Measurements from ENCODE around the gene THBS3. TPM values are rescaled to one million over a fixed set of nuclear protein-coding genes. Genes with fewer than 3 reads are reported as not detected.
"Not testable (repeated sequence)": the region's sequence is repeated elsewhere in the genome, so short reads cannot be mapped to it uniquely, and the experiment has no call there.

The THBS3 gene
- total RNA-seq, 1 donor = 32.8 TPM

- no peak for DNase-seq (ENCODE audit: low read depth)
- TF ChIP-seq, protein P1, sequence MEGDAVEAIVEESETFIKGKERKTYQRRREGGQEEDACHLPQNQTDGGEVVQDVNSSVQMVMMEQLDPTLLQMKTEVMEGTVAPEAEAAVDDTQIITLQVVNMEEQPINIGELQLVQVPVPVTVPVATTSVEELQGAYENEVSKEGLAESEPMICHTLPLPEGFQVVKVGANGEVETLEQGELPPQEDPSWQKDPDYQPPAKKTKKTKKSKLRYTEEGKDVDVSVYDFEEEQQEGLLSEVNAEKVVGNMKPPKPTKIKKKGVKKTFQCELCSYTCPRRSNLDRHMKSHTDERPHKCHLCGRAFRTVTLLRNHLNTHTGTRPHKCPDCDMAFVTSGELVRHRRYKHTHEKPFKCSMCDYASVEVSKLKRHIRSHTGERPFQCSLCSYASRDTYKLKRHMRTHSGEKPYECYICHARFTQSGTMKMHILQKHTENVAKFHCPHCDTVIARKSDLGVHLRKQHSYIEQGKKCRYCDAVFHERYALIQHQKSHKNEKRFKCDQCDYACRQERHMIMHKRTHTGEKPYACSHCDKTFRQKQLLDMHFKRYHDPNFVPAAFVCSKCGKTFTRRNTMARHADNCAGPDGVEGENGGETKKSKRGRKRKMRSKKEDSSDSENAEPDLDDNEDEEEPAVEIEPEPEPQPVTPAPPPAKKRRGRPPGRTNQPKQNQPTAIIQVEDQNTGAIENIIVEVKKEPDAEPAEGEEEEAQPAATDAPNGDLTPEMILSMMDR (IDR thresholded peaks at IDR 0.05; ENCODE audit: insufficient read depth, low read depth, low read length) = no peak
- peak overlapping the region; percentile 68 for H3K4me3 ChIP-seq (ENCODE audit: low read depth, low read length)
Measured at GRCh38 chr1:155195201-155196102, 12.2 kb downstream of the THBS3 start.

DNA sequence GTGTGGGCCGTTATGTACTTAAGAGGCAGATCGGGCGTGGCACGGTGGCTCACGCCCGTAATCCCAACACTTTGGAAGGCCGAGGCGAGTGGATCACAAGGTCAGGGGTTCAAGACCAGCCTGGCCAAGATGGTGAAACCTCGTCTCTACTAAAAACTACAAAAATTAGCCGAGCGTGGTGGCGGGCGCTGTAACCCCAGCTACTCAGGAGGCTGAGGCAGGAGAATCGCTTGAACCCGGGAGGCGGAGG is 13.8 kb downstream of the THBS3 start:
- H3K4me3 ChIP-seq (ENCODE audit: low read depth, low read length) = peak overlapping the region; percentile 68
- DNase-seq (ENCODE audit: low read depth) = not testable (repeated sequence)

DNA sequence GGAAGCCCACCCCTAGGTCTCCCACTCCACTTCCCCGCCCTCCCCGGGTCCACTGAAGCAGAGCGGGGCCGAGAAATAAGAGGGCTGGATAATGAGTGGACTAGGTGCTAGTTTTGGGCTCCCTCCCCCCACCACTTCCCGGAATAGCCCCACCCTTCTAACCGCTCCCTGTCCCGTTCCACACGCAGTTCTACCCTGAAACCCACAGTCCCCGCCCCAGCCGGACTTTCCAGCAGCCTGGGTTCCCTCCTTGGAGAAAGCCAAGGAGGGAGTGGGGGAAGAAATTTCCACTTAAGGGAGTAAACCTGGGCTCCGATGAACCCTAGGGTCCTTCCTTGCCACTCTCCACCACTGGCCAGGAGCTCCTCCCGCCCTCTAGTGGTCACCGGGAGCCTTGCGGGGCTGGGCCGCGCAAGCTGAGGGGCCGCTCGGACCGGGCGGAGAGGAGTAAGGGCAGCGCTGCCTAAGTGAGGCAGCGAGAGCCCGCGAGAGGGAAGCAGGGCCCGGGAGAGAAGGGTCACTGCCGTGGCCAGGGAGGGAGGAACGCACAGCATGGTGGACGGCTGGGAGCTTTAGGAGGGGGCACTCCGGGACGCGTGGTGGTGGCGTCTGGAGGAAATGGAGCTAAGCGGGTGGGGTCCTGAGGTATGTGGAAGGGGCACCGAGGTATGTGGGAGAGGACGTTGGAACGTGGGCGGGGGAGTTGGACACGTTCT is 14.3 kb downstream of the THBS3 start:
- DNase-seq (ENCODE audit: low read depth) = peak; percentile 93
- peak overlapping the region; percentile 68 for H3K4me3 ChIP-seq (ENCODE audit: low read depth, low read length)
- TF ChIP-seq, protein P1 (IDR thresholded peaks at IDR 0.05; ENCODE audit: insufficient read depth, low read depth, low read length) = peak; percentile 100

- TF ChIP-seq, protein P1 (IDR thresholded peaks at IDR 0.05; ENCODE audit: insufficient read depth, low read depth, low read length) = no peak
- H3K4me3 ChIP-seq (ENCODE audit: low read depth, low read length) = peak overlapping the region; percentile 68
- no peak for DNase-seq (ENCODE audit: low read depth)
Measured at GRCh38 chr1:155192346-155193274, 15.1 kb downstream of the THBS3 start.

GRCh38 chr1:155191904-155192303 is 15.8 kb downstream of the THBS3 start:
- TF ChIP-seq, protein P1 (IDR thresholded peaks at IDR 0.05; ENCODE audit: insufficient read depth, low read depth, low read length) = no peak
- H3K4me3 ChIP-seq (ENCODE audit: low read depth, low read length) = no peak overlapping the region
- no peak for DNase-seq (ENCODE audit: low read depth)

GRCh38 chr1:155189926-155190325 is 17.8 kb downstream of the THBS3 start:
- not testable (repeated sequence) for H3K4me3 ChIP-seq (ENCODE audit: low read depth, low read length); DNase-seq (ENCODE audit: low read depth)

- no peak for DNase-seq (ENCODE audit: low read depth)
- H3K4me3 ChIP-seq (ENCODE audit: low read depth, low read length) = no peak overlapping the region
- TF ChIP-seq, protein P1 (IDR thresholded peaks at IDR 0.05; ENCODE audit: insufficient read depth, low read depth, low read length) = no peak
Measured at GRCh38 chr1:155188268-155188667, 19.4 kb downstream of the THBS3 start.
